IPS-18a (cell line): ENCODE data around the gene CPEB4.

ENCODE experiments used
- H3K27ac ChIP-seq: one replicate; pipeline ENCODE4 v1.5.1; 2013; ENCODE audit warnings: low read length
- H3K27me3 ChIP-seq: one replicate; pipeline ENCODE4 v1.6.1; 2013; ENCODE audit warnings: mild to moderate bottlenecking, low read length; ENCODE audit not compliant: control insufficient read depth, insufficient read depth
- H3K36me3 ChIP-seq: one replicate; pipeline ENCODE4 v1.6.1; 2013; ENCODE audit warnings: low read depth, low read length; ENCODE audit not compliant: control insufficient read depth
- H3K4me1 ChIP-seq: one replicate; pipeline ENCODE4 v1.6.1; 2013; ENCODE audit warnings: low read depth, low read length; ENCODE audit not compliant: control insufficient read depth
- H3K4me3 ChIP-seq: one replicate; pipeline ENCODE4 v1.5.1; 2013; ENCODE audit warnings: low read length
- H3K9ac ChIP-seq: one replicate; pipeline ENCODE4 v1.6.1; 2013; ENCODE audit warnings: mild to moderate bottlenecking, low read length, moderate library complexity
- H3K9me3 ChIP-seq: one replicate; pipeline ENCODE4 v1.6.1; 2013; ENCODE audit warnings: low read depth, low read length; ENCODE audit not compliant: control insufficient read depth

Gene CPEB4

DNA sequence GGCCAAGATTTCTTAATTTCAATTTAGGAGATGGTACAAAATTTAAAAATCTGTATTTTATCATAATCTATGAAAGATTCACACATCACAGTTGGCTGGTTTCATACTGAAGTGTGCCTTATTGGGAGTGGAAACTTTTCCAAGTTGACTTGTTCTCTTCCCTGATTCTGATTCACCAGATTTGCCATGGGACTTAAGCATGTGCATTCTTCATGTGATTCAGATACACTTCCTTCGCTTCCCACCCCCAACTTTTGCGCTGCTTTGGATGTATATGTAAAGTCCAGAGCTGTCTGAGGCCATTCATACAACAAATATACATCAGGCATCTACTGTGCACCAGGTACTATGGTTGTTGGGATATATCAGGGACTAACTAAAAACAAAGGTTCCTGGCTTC, 34.4 kb downstream of the CPEB4 start:
- H3K9me3 ChIP-seq: no peaks in the 10 kb centered on the region
- H3K27me3 ChIP-seq: no peaks in the 10 kb centered on the region
- H3K27ac ChIP-seq: no peak overlapping the region
- H3K36me3 ChIP-seq: no peaks in the 10 kb centered on the region
- H3K9ac ChIP-seq: no peak overlapping the region
- H3K4me3 ChIP-seq: no peak overlapping the region
- H3K4me1 ChIP-seq: peaks cover 38% of the 10 kb centered on the region

DNA sequence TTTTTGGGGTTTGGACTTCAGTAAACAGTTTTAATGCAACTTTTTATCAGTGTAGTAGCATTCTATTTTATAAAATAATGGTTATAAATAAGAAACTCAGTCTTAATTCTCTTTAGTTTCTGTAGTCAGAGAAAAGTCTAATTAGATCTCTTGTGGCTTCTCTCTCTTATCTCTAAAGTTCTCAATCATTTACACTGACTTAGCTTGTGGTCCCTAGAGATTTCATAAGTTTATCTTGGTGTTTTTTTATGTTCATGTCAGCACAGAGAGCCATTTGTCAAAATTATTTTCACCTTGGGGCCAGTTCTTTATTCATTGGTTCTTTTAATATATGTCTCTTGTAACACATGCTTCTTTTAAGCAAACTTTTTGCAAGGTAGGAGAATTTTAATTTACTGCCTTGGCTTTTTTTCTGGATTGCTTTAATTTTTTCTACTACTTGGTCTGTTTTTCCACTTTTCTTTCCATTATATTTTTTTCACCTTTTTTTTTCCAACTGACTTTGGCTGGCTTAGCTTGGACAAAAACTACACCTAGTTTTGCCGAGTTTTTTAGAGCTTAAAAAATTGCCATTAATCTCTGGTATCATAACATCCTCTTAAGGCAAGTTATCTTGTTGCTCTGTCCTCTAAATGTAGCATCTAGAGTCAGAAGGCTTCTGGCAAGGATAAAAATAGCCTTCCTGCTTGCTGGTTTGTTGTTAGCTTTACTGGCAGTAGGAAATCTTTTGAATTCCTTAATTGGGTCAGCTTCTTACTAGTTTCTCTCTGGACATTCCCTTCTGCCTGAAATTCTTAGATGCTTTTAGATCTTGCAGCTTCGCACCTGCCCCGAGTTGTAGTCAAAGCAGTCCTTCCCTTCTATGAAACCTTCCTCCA, 35.3 kb downstream of the CPEB4 start:
- H3K4me3 ChIP-seq: no peak overlapping the region
- no peaks in the 10 kb centered on the region for H3K36me3 ChIP-seq
- no peak overlapping the region for H3K9ac ChIP-seq
- H3K27me3 ChIP-seq: no peaks in the 10 kb centered on the region
- no peaks in the 10 kb centered on the region for H3K9me3 ChIP-seq
- H3K4me1 ChIP-seq: peaks cover 37% of the 10 kb centered on the region
- no peak overlapping the region for H3K27ac ChIP-seq

DNA sequence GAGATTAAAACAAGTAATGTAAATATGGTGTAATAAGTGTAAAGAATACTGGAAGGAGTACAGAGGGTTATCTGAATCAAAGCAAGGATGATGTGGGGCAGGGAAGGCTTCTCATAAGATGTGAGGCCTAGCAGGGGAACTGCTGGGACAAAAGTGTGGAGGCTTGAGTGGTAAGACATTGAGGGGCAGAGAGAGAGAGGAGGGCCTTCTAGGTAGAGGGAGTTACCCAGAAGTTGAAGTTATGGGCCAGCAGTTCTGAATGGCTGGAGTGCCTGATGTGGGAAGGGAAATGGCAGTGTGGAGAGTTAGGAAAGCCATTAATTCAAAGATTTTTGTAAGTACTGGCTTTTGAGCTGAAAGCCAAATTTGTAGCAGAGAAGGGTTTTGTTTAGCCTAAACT, 36.8 kb downstream of the CPEB4 start:
- H3K27me3 ChIP-seq: no peaks in the 10 kb centered on the region
- H3K4me1 ChIP-seq: peaks cover 24% of the 10 kb centered on the region
- H3K9ac ChIP-seq: no peak overlapping the region
- H3K36me3 ChIP-seq: no peaks in the 10 kb centered on the region
- no peak overlapping the region for H3K27ac ChIP-seq
- H3K4me3 ChIP-seq: no peak overlapping the region
- H3K9me3 ChIP-seq: no peaks in the 10 kb centered on the region

DNA sequence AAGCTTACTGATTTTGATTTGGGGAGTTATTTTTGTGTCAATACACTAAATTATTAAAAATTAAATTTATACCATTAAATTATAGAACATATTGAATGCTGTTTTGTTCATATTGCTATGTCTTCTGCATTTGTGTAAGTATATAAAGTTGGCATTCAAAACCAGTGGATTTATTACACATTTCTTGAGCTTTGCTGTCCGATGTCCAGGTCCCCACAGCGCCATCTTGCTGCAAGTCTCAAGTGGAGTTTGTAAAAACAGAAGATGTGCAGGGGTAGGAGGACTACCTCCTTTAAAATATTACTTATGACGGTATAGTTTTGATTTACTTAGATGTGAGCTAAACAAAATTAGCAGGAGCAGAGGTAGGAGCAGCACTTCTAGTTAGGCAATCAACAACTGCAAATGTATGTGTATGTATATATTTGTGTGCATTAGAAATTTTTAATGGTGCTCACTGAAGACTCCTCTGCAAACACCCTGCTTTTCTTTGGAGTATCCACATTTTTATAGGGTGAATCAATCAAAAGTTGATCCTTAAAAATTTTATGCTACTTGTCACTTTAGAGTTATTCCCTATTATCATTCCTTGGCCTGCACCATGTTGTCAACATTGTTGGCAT, 37.4 kb downstream of the CPEB4 start:
- H3K9ac ChIP-seq: no peak overlapping the region
- H3K36me3 ChIP-seq: no peaks in the 10 kb centered on the region
- H3K9me3 ChIP-seq: no peaks in the 10 kb centered on the region
- H3K27me3 ChIP-seq: no peaks in the 10 kb centered on the region
- no peak overlapping the region for H3K27ac ChIP-seq
- H3K4me1 ChIP-seq: peaks cover 18% of the 10 kb centered on the region
- no peak overlapping the region for H3K4me3 ChIP-seq

DNA sequence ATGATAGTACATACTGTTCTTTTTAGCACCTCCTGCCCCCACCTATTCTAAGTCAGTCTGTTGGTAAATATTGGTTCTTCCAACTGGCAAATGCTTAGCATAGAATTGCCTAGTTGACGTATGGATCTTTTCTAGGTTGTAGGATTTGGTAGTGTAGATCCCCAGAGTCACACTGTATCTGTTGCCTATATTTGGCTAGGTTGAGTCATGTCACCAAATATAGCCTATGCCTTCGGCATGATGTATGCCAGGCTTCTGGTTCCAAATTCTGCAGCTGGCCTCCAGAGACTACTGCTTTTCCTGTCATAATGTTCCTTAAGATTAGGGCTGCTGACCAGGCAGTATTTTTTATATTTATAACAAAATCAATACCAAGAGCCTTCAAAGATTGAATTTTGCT, 38.2 kb downstream of the CPEB4 start:
- peaks cover 17% of the 10 kb centered on the region for H3K4me1 ChIP-seq
- no peak overlapping the region for H3K9ac ChIP-seq
- no peak overlapping the region for H3K27ac ChIP-seq
- no peaks in the 10 kb centered on the region for H3K36me3 ChIP-seq
- H3K4me3 ChIP-seq: no peak overlapping the region
- H3K9me3 ChIP-seq: no peaks in the 10 kb centered on the region
- H3K27me3 ChIP-seq: no peaks in the 10 kb centered on the region

DNA sequence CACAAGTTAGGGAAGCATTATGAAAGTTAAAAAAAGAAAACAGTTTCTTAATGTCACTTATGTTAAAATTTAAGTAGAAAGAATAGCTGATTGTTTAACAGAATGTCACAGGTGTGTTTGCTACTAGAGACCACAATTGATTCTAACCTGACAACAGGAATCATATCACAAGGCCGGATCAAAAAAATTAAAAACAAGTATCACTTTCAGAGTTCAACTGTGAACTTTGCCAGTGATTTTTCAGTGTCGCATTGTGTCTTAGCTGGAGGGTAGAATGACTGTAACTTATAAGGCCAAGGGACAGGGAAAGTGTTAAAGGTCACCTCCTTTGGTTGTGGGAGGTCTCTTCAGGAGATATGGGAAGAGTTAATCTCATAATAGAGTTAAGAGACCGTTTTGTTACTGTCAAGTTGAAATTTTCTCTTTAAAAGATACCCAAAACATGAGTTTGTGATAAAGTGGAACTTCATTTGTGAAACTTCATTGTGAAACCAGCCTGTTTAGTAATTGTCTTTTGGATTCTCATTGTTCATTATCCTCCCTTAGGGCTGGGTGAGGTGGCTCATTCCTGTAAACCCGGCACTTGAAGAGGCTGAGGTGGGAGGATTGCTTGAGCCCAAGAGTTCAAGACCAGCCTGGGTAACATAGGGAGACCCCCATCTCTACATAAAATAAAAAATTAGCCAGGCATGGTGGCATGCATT, 40.9 kb downstream of the CPEB4 start:
- no peak overlapping the region for H3K27ac ChIP-seq
- no peaks in the 10 kb centered on the region for H3K27me3 ChIP-seq
- H3K4me1 ChIP-seq: peaks cover 13% of the 10 kb centered on the region
- no peak overlapping the region for H3K9ac ChIP-seq
- no peak overlapping the region for H3K4me3 ChIP-seq
- no peaks in the 10 kb centered on the region for H3K36me3 ChIP-seq
- no peaks in the 10 kb centered on the region for H3K9me3 ChIP-seq

DNA sequence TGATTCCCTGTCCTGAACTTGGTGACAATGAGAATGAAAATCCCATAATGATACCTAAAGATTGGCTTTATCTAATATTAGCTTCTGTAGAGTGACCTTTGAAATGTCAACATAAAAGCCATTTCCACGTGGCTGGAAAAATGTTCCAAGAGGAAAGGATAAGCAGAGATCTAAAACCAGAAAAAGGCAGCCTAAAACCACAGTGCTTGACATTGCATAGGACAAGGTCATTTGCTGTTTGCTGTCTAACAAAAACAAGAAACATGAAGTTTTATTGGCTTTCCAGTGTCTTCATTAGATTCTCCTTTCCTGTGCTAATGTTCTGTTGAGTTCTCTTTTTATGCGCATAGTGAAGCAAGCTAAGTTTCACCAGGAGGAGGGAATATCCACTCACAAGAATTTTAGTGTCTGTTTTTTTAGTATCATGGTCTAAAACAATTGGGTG, 44.6 kb downstream of the CPEB4 start:
- no peaks in the 10 kb centered on the region for H3K36me3 ChIP-seq
- peaks cover 8% of the 10 kb centered on the region for H3K4me1 ChIP-seq
- H3K27ac ChIP-seq: no peak overlapping the region
- no peak overlapping the region for H3K4me3 ChIP-seq
- no peak overlapping the region for H3K9ac ChIP-seq
- no peaks in the 10 kb centered on the region for H3K27me3 ChIP-seq
- no peaks in the 10 kb centered on the region for H3K9me3 ChIP-seq

DNA sequence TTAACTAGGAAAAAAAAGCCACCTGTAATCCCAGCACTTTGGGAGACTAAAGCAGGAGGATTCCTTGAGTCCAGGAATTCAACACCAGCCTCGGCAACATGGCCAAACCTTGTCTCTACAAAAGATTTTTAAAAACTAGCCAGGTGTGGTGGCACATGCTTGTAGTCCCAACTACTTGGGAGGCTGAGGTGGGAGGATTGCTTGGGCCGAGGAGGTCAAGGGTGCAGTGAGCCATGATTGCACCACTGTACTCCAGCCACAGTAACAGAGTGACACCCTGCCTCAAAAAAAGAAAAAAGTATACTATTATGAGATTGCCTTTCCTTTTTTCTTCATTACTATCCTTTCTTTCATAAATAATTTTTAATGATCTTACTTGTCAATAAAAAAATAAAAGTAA, 45.8 kb downstream of the CPEB4 start:
- no peaks in the 10 kb centered on the region for H3K36me3 ChIP-seq
- H3K27me3 ChIP-seq: no peaks in the 10 kb centered on the region
- H3K27ac ChIP-seq: no peak overlapping the region
- peaks cover 8% of the 10 kb centered on the region for H3K4me1 ChIP-seq
- no peak overlapping the region for H3K9ac ChIP-seq
- H3K4me3 ChIP-seq: no peak overlapping the region
- no peaks in the 10 kb centered on the region for H3K9me3 ChIP-seq

DNA sequence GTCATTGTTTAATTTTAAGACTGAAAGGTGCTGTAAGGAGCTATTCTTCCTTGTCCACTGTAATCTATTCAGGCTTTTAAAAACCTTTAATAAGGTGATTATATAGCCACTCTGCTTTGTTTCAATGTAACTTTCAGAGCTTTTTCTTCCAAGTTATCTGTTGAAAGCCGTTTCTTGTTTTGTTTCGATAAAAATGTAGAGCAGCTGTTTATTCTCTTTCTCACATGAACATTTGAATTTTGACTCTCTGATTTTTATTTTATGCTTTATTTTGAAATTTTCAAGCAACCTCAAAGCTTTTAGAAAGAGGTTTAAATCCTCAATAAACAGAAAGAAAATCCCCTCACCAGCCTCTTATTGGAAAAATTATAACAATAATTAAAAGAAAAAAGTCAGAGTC, 47.2 kb downstream of the CPEB4 start:
- H3K27me3 ChIP-seq: no peaks in the 10 kb centered on the region
- no peaks in the 10 kb centered on the region for H3K9me3 ChIP-seq
- no peaks in the 10 kb centered on the region for H3K36me3 ChIP-seq
- H3K4me1 ChIP-seq: peaks cover 10% of the 10 kb centered on the region
- H3K27ac ChIP-seq: no peak overlapping the region
- no peak overlapping the region for H3K9ac ChIP-seq
- H3K4me3 ChIP-seq: no peak overlapping the region

DNA sequence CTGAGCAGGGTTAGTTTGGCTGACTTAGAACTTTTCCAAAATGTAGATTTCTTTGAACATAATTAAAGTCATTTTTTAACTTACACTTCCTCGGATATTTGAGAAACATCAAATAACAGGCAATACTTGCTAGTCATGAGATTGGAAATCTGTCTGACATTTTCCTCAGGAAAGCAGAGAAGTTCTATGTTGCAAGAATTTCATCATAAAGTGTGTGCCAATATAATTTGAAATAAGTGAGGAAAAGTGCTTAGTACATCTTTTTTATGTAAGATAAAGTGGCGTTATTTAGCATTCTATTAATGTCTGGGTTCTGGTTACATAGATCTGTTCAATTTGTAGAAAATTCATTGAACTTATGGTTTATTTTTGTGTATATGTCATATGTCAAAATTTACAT, 52.1 kb downstream of the CPEB4 start:
- H3K9ac ChIP-seq: no peak overlapping the region
- no peaks in the 10 kb centered on the region for H3K27me3 ChIP-seq
- no peak overlapping the region for H3K27ac ChIP-seq
- no peak overlapping the region for H3K4me3 ChIP-seq
- no peaks in the 10 kb centered on the region for H3K36me3 ChIP-seq
- no peaks in the 10 kb centered on the region for H3K9me3 ChIP-seq
- peaks cover 38% of the 10 kb centered on the region for H3K4me1 ChIP-seq

DNA sequence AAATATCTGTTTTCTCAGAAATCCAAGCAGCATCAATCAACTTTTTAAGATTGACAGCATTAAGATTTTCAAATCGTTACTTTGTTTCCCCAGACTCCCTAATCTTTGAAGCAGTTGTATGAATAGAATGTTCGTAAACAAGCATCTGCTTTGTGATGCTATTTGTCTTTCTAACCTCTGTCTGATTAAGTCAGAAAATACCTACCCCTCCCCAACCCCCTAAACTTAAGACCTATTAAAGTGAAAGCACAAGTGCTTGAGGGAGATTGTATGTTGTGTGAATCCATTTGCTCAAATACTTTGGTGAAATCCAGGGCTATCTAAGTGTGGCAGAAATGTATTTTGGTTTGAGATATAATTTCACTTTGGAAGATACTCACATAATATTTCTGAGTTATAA, 53.0 kb downstream of the CPEB4 start:
- Histone ChIP-seq H3K27me3 (no peaks in the 10 kb centered on the region), H3K9ac (peak overlapping the region; percentile 5)

More for the DNA sequence above, 53.0 kb downstream of the CPEB4 start:
- Histone ChIP-seq H3K4me3 (peak overlapping the region; percentile 26), H3K4me1 (peaks cover 40% of the 10 kb centered on the region), H3K9me3 (no peaks in the 10 kb centered on the region), H3K36me3 (peaks cover under 1% of the 10 kb centered on the region), H3K27ac (peak overlapping the region; percentile 70)
